HL-60 (cell line): ENCODE results near the gene SCLT1.

Source experiments
- DNase-seq, 2 experiments: peaks; one replicate each; pipeline ENCODE4 v3.0.0-alpha.2; 2010 to 2020; ENCODE audit warnings: low read depth in 1 of 2, low spot score in 1 of 2
- H3K27ac ChIP-seq: fragments of 250-450 bp; sonication (Bioruptor Pico); replicated peaks from 2 replicates; pipeline ENCODE4 v1.5.1; 2020; ENCODE audit warnings: mild to moderate bottlenecking, moderate library complexity
- H3K27me3 ChIP-seq: fragments of 250-450 bp; sonication (Bioruptor Pico); 2 replicates; pipeline ENCODE4 v1.5.1; 2021; ENCODE audit warnings: mild to moderate bottlenecking, moderate library complexity; ENCODE audit not compliant: insufficient read depth, poor library complexity, severe bottlenecking
- H3K4me3 ChIP-seq: replicated peaks from 2 replicates; pipeline ENCODE4 v1.5.1; 2011; ENCODE audit warnings: mild to moderate bottlenecking, control low read depth, low read length; ENCODE audit not compliant: insufficient read depth
- GABPA ChIP-seq: IDR thresholded peaks from 2 replicates; pipeline ENCODE4 v1.6.1; 2012; ENCODE audit warnings: low read depth
- POLR2AphosphoS5 ChIP-seq: IDR thresholded peaks from 2 replicates; pipeline ENCODE4 v1.6.1; 2012; ENCODE audit warnings: low read depth
- SPI1 ChIP-seq: IDR thresholded peaks from 2 replicates; pipeline ENCODE4 v1.6.1; 2012; ENCODE audit warnings: low read depth, mild to moderate bottlenecking, borderline replicate concordance
- TF ChIP-seq, protein P1 (sequence below): IDR thresholded peaks from one replicate; pipeline ENCODE4 v1.5.1; 2011; ENCODE audit warnings: low read length, control low read depth, inconsistent platforms; ENCODE audit not compliant: insufficient read depth
- TF ChIP-seq, protein P2 (sequence below): IDR thresholded peaks from 2 replicates; pipeline ENCODE4 v1.6.1; 2012; ENCODE audit warnings: low read depth; ENCODE audit not compliant: insufficient replicate concordance

SCLT1 gene

DNA sequence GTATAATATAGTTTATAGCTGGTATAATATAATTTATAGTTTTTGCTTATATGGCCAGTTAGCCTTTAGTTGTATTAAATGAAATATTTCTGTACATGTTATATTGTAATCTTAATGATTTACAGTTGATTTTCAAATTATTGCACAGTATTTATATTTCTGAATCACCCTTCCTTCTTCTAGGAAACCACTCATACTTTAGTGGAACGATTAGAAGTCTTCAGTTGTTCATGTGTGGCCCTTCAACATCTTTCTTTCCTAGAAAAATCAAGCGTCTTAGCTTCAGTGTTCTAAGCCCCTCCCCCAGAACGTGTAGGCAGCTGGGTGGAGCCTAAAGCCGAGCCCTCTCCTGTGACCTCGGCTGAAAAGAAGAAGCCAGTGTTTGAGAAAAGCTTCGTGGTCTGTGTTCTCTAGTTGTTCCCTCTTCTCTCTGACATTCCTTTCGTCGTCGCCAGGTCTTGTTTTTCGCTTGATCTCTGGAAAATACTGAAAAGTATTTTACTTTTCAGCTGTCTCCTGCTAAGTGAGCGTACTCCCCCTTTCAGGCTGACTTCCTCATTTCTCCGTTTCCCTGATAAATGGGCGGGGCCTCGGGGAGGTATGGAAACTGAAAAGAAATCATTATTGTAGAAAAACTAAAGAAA, 2.6 kb upstream of the SCLT1 start, which contains the start of gene C4orf33:
Gene C4orf33 (plus strand): TSS at position 342 of the 644 bp plus-strand sequence. CDS start 6,459 bp downstream, outside the sequence.
- peak; percentile 40 to 82 for DNase-seq
- H3K4me3 ChIP-seq: peak within 1 kb of the TSS; percentile 60
- H3K27ac ChIP-seq: peak within 1 kb of the TSS; percentile 78
- no peak for TF ChIP-seq GABPA
- TF ChIP-seq, protein P1, sequence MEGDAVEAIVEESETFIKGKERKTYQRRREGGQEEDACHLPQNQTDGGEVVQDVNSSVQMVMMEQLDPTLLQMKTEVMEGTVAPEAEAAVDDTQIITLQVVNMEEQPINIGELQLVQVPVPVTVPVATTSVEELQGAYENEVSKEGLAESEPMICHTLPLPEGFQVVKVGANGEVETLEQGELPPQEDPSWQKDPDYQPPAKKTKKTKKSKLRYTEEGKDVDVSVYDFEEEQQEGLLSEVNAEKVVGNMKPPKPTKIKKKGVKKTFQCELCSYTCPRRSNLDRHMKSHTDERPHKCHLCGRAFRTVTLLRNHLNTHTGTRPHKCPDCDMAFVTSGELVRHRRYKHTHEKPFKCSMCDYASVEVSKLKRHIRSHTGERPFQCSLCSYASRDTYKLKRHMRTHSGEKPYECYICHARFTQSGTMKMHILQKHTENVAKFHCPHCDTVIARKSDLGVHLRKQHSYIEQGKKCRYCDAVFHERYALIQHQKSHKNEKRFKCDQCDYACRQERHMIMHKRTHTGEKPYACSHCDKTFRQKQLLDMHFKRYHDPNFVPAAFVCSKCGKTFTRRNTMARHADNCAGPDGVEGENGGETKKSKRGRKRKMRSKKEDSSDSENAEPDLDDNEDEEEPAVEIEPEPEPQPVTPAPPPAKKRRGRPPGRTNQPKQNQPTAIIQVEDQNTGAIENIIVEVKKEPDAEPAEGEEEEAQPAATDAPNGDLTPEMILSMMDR: no peak
- peak; percentile 98 for TF ChIP-seq SPI1
- 0 out of 2 replicates have a peak, but pooled peaks have one; percentile 12 for TF ChIP-seq POLR2AphosphoS5
- TF ChIP-seq, protein P2, sequence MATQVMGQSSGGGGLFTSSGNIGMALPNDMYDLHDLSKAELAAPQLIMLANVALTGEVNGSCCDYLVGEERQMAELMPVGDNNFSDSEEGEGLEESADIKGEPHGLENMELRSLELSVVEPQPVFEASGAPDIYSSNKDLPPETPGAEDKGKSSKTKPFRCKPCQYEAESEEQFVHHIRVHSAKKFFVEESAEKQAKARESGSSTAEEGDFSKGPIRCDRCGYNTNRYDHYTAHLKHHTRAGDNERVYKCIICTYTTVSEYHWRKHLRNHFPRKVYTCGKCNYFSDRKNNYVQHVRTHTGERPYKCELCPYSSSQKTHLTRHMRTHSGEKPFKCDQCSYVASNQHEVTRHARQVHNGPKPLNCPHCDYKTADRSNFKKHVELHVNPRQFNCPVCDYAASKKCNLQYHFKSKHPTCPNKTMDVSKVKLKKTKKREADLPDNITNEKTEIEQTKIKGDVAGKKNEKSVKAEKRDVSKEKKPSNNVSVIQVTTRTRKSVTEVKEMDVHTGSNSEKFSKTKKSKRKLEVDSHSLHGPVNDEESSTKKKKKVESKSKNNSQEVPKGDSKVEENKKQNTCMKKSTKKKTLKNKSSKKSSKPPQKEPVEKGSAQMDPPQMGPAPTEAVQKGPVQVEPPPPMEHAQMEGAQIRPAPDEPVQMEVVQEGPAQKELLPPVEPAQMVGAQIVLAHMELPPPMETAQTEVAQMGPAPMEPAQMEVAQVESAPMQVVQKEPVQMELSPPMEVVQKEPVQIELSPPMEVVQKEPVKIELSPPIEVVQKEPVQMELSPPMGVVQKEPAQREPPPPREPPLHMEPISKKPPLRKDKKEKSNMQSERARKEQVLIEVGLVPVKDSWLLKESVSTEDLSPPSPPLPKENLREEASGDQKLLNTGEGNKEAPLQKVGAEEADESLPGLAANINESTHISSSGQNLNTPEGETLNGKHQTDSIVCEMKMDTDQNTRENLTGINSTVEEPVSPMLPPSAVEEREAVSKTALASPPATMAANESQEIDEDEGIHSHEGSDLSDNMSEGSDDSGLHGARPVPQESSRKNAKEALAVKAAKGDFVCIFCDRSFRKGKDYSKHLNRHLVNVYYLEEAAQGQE: no peak
- H3K27me3 ChIP-seq: no peaks in the 10 kb centered on the region

DNA sequence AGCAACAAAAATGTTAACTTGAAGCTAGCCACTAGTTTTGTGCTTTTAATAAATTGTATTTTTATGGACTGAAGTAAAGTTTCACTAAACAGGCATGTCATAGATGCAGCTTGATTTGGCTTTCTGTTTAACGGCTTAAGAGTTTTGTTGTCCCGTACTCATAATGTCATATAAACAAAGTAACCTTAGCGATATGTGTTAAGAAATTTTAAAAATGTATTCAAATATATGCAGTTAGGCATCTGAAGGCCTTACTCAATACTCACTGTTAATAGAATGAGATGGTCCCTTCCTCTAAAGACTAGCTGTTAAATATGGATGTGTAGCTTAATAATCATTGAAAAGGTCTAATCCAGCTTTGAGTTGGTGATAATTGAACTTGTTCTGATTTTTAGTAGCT, 1.0 kb upstream of the SCLT1 start:
- TF ChIP-seq, protein P2: no peak
- TF ChIP-seq GABPA: no peak
- no peak for TF ChIP-seq SPI1
- no peak for TF ChIP-seq POLR2AphosphoS5
- TF ChIP-seq, protein P1: no peak
- no peaks in the 10 kb centered on the region for H3K27me3 ChIP-seq
- H3K27ac ChIP-seq: peak overlapping the region; percentile 96
- peak overlapping the region; percentile 58; the same call in 1 of the 2 replicates for H3K4me3 ChIP-seq
- no peak for DNase-seq

GRCh38 chr4:129092631-129093190, 628 bp downstream of the SCLT1 start:
- TF ChIP-seq POLR2AphosphoS5 (no peak), GABPA (no peak)
- H3K27me3 ChIP-seq: no peaks in the 10 kb centered on the region
- peak overlapping the region; percentile 58 for H3K4me3 ChIP-seq
- no peak for DNase-seq
- peak overlapping the region; percentile 96 for H3K27ac ChIP-seq

DNA sequence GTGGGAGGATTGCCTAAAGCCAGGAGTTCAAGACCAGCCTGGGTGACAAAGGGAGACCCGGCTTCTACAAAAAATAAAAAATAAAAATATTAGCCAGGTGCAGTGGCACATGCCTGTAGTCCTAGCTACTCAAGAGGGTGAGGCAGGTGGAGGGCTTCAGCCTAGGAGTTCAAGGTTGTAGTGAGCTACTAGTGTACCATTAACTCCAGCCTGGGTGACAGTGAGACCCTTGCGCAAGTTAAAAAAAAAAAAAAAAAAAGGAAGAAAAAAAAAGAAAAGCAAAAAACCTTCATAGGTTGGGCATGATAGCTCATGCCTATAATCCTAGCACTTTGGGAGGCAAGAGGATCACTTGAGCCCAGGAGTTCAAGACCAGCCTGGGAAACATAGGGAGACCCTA, 5.8 kb downstream of the SCLT1 start:
- H3K27ac ChIP-seq: no peak overlapping the region

More for the DNA sequence above, 5.8 kb downstream of the SCLT1 start:
- TF ChIP-seq POLR2AphosphoS5 (no peak), SPI1 (no peak), GABPA (no peak)
- TF ChIP-seq, protein P1: no peak
- TF ChIP-seq, protein P2: no peak
- H3K27me3 ChIP-seq: no peaks in the 10 kb centered on the region
- no peak for DNase-seq
- no peak overlapping the region for H3K4me3 ChIP-seq
